Psoas muscle (tissue), 8 donors: ENCODE results near the gene HIF3A. TPM values are rescaled to one million over a fixed set of nuclear protein-coding genes. Genes with fewer than 3 reads are reported as not detected.

Experiments used
- ATAC-seq, 4 donors: fragments of 200-7000 bp; cut with Tn5 transposase; one replicate each; pipeline ENCODE4 v1.9.1; 2020; ENCODE audit warnings: moderate library complexity in 3 of 4, mild to moderate bottlenecking in 2 of 4
- DNase-seq, 2 donors: peaks; one replicate each; pipeline ENCODE4 v3.0.0-alpha.2; 2020
- H3K27ac ChIP-seq: fragments of 200-600 bp; one replicate; pipeline ENCODE4 v1.8.0; 2022
- H3K27me3 ChIP-seq, 3 donors: fragments of 200-600 bp in 1 of 3; one replicate each; pipeline versions ENCODE4 v1.6.1 to v1.8.0; 2013 to 2022; ENCODE audit warnings: low read length in 2 of 3, mild to moderate bottlenecking in 2 of 3, moderate library complexity in 1 of 3; ENCODE audit not compliant: insufficient read depth in 3 of 3
- H3K36me3 ChIP-seq, 2 donors: fragments of 200-600 bp in 1 of 2; one replicate each; pipeline versions ENCODE4 v1.6.1 to v1.8.0; 2013 to 2022; ENCODE audit warnings: low read depth in 1 of 2, mild to moderate bottlenecking in 1 of 2, moderate library complexity in 1 of 2; ENCODE audit not compliant: insufficient read depth in 1 of 2
- H3K4me1 ChIP-seq: fragments of 200-600 bp; one replicate; pipeline ENCODE4 v1.8.0; 2022
- H3K4me3 ChIP-seq: fragments of 200-600 bp; one replicate; pipeline ENCODE4 v1.8.0; 2022; ENCODE audit warnings: mild to moderate bottlenecking
- H3K9me3 ChIP-seq: fragments of 200-600 bp; one replicate; pipeline ENCODE4 v1.8.0; 2022
- WGBS, 3 donors: extraction: QIAGEN DNeasy Blood & Tissue Kit; methylation state at CpG; one replicate each; pipeline versions ENCODE4 v1.1.6 to v1.1.7; 2013; 5-methylcytosine and 5-hydroxymethylcytosine counted together
- intact Hi-C, 2 donors: fragments of 100-400 bp; cut with DNase I; formaldehyde crosslinking; loops; one replicate each; pipeline versions ENCODE4 v1.11.0 to v1.14.2; 2022
- polyA plus RNA-seq, 3 donors: library from polyadenylated mRNA; stranded (reverse); fragments of 200-250 nt; gene quantifications; one replicate each; pipeline ENCODE4 v1.2.3, GENCODE V29; 2013
- total RNA-seq, 4 donors: library from RNA; stranded (reverse); fragmentation: NEBNext Ultra II Directional in 2 of 4; extraction: Animal tissue kit (Norgen Biotek cat#: 25700) in 2 of 4; gene quantifications; one replicate each; pipeline versions ENCODE4 v1.2.1 to v1.2.4, GENCODE V29; 2021 to 2023
- TF ChIP-seq, protein P1 (sequence below): fragments of 200-600 bp; IDR thresholded peaks from one replicate; pipeline ENCODE4 v1.8.0; 2022; ENCODE audit warnings: antibody characterized with exemption
- donor health status: healthy with polysubstance abuse.
- donor health status: DM: no; HTN: no; CAD: no; lungs with moderate emphysema.
- donor health status: Bipolar disorder and iron deficiency.
- donor health status: healthy.
- donor health status: DM: yes; HTN: yes; CAD: no.
- donor health status: DM: no; HTN: no; CAD: no.
- donor health status: DM: no; HTN: no; CAD: no.
- donor health status: DM: yes; HTN: yes; CAD: no.

HIF3A gene
- total and polyA plus RNA-seq, 7 donors, result 1.6 to 20.4 (median 10.5) TPM

DNA sequence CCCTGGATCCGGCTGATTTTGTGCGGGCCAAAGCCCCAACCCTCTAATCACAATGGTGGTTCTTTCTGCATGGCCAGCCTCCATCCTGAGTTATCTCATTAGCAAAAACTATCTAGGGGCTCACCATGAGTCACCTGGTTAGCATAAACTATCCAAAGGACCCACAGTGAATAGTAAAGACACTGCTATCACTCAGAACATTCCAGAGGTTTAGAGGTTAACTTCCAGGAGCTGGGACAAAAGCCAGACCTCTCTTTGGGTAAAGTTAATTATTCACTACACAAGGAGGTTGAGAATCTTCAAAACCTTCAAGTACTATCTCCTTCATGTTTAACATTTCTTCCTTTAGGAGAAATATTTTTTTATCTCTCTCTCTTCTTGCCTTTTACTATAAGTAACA lies 31.2 kb downstream of the HIF3A start:
- Histone ChIP-seq H3K4me1 (no peaks in the 10 kb centered on the region), H3K4me3 (no peak overlapping the region), H3K36me3 (peaks cover 3 to 14% of the 10 kb centered on the region in 2 donors), H3K27ac (no peak overlapping the region), H3K9me3 (peaks cover 7% of the 10 kb centered on the region), H3K27me3 (no peaks in the 10 kb centered on the region)
- 92 to 98% (median 96%) methylated on average over 2 of the region's 2 CpGs for WGBS, 3 donors
- intact Hi-C loops, result no loop called here
- DNase-seq, result no peak
- ATAC-seq, result no peak
- TF ChIP-seq, protein P1, sequence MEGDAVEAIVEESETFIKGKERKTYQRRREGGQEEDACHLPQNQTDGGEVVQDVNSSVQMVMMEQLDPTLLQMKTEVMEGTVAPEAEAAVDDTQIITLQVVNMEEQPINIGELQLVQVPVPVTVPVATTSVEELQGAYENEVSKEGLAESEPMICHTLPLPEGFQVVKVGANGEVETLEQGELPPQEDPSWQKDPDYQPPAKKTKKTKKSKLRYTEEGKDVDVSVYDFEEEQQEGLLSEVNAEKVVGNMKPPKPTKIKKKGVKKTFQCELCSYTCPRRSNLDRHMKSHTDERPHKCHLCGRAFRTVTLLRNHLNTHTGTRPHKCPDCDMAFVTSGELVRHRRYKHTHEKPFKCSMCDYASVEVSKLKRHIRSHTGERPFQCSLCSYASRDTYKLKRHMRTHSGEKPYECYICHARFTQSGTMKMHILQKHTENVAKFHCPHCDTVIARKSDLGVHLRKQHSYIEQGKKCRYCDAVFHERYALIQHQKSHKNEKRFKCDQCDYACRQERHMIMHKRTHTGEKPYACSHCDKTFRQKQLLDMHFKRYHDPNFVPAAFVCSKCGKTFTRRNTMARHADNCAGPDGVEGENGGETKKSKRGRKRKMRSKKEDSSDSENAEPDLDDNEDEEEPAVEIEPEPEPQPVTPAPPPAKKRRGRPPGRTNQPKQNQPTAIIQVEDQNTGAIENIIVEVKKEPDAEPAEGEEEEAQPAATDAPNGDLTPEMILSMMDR, result no peak

DNA sequence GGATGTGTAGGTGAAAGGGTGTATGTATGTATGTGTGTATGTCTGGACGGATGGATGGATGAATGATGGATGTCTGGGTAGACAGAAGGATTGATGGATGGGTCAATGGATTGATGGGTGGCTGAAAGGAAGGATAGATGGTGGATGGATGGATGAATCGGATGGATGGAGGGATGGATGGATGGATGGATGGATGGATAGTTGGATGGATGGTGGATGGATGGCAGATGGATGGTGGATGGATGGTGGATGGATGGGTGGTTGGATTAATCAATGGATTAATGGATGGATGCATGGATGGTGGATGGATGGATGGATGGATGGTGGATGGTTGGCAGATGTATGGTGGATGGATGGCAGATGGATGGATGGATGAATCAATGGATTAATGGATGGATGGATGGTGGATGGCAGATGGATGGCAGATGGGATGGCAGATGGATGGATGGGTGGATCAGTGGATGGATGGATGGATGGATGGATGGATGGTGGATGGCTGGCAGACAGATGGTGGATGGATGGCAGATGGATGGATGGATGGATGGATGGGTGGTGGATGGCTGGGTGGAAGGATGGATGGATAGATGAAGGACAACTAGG lies 33.6 kb downstream of the HIF3A start:
- ATAC-seq, result no peak
- intact Hi-C loops, result no loop called here
- WGBS, 3 donors, result 93 to 98% (median 94%) methylated on average over 2 of the region's 2 CpGs

DNA sequence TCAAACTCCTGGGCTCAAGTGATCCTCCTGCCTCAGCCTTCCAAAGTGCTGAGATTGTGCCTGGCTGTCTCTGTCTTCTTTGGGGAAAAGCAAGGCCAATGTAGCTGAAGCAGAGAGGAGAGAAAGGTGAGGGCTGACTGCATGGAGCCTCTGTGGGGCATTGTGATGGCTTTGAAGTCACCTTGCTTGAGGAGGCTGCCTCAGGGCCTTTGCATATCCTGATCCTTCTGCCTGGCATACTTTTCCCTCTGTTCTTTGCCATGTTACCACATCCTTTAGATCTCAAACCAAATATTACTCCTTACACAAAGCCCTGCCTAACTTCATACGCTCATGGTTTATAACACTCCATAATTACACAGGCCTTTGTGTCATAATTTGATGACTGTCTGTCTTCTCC lies 40.6 kb downstream of the HIF3A start:
- no peak overlapping the region for H3K27ac ChIP-seq
- H3K36me3 ChIP-seq, result no peaks in the 10 kb centered on the region
- 90 to 100% (median 97%) methylated on average over 1 of the region's 1 CpG for WGBS, 3 donors
- H3K4me1 ChIP-seq, result no peaks in the 10 kb centered on the region
- H3K27me3 ChIP-seq, result no peaks in the 10 kb centered on the region
- intact Hi-C loops, result no loop called here
- TF ChIP-seq, protein P1, result no peak
- ATAC-seq (no peak), DNase-seq (no peak)
- no peak overlapping the region for H3K4me3 ChIP-seq
- H3K9me3 ChIP-seq, result no peaks in the 10 kb centered on the region

More for the DNA sequence above, 33.6 kb downstream of the HIF3A start:
- Histone ChIP-seq H3K36me3 (peaks cover 0 to under 1% of the 10 kb centered on the region in 2 donors), H3K4me1 (no peaks in the 10 kb centered on the region), H3K27me3 (no peaks in the 10 kb centered on the region), H3K4me3 (no peak overlapping the region), H3K9me3 (peaks cover 7% of the 10 kb centered on the region), H3K27ac (no peak overlapping the region)
- no peak for DNase-seq
- TF ChIP-seq, protein P1, result no peak

DNA sequence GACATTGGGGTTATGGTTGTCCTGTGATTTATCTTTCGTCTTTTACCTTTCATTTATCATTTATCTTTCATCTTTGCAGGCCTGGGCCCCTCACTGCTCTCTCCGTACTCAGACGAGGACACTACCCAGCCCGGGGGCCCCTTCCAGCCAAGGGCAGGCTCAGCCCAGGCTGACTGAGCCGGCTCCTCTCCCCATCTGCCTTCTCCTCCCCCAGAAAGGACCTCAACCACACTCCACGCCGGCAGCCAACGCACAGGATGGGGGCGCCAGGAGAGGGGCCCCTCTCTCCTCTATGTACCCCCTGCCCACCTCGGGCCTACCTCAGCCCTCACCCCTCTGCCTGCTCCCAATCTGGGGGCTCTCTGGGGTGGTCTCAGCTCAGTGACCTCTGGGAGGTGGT lies 42.6 kb downstream of the HIF3A start:
- intact Hi-C loops, result no loop called here
- H3K27ac ChIP-seq, result no peak overlapping the region
- no peaks in the 10 kb centered on the region for H3K9me3 ChIP-seq
- H3K27me3 ChIP-seq, result no peaks in the 10 kb centered on the region
- DNase-seq (no peak), ATAC-seq (no peak)
- TF ChIP-seq, protein P1, result no peak
- H3K36me3 ChIP-seq, result no peaks in the 10 kb centered on the region
- WGBS, 3 donors, result 64 to 82% (median 74%) methylated on average over 9 to 10 of the region's 10 CpGs
- H3K4me1 ChIP-seq, result no peaks in the 10 kb centered on the region
- no peak overlapping the region for H3K4me3 ChIP-seq
